VCaP (cell line): Measurements from ENCODE around the gene ABHD2.
"Not testable (repeated sequence)": the region's sequence is repeated elsewhere in the genome, so short reads cannot be mapped to it uniquely, and the experiment has no call there.

Experiments used
- H3K27ac ChIP-seq: fragments of 450-650 bp; 2 replicates; pipeline ENCODE4 v1.5.1; 2017
- TF ChIP-seq, protein P1 (sequence below): fragments of 450-650 bp; conservative IDR thresholded peaks from 2 replicates; pipeline ENCODE4 v1.5.1; 2017; ENCODE audit warnings: mild to moderate bottlenecking, moderate library complexity

The ABHD2 gene

DNA sequence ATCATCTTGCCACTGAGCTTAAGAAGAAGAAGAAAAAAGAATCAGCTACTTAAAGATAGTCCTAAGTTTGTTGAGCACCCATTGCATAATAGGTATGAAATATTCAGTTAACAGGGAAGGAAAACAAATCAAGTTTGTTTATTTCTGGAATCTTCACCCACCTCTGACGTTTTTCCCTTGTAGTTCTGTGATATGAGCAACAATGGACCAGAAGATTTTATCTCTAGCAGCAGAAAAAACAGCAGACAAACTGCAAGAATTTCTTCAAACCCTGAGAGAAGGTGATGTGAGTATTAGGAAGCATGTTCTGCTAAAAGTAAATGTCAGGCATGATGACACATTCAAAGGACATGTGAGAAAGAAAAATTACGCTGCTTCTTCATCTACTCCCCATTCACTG, 159.2 kb downstream of the ABHD2 start:
- TF ChIP-seq, protein P1, sequence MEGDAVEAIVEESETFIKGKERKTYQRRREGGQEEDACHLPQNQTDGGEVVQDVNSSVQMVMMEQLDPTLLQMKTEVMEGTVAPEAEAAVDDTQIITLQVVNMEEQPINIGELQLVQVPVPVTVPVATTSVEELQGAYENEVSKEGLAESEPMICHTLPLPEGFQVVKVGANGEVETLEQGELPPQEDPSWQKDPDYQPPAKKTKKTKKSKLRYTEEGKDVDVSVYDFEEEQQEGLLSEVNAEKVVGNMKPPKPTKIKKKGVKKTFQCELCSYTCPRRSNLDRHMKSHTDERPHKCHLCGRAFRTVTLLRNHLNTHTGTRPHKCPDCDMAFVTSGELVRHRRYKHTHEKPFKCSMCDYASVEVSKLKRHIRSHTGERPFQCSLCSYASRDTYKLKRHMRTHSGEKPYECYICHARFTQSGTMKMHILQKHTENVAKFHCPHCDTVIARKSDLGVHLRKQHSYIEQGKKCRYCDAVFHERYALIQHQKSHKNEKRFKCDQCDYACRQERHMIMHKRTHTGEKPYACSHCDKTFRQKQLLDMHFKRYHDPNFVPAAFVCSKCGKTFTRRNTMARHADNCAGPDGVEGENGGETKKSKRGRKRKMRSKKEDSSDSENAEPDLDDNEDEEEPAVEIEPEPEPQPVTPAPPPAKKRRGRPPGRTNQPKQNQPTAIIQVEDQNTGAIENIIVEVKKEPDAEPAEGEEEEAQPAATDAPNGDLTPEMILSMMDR: no peak
- H3K27ac ChIP-seq: no peak overlapping the region

DNA sequence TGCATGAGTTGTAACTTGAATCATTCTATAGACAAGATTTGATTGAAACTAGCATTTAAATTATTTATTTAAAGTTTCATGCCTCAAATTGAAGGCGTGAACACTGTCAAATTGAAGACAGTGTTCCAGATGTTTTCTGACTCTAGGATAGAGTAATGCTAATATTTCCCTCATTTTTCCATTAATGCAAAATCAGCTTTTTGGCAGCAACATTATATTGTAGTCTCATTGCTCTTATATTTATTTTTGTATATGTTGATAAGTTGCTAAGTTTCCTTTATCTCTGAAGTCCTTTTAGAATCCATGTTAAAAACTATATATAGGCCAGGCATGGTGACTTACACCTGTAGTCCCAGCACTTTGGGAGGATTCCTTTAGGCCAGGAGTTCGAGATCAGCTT, 160.3 kb downstream of the ABHD2 start:
- no peak overlapping the region for H3K27ac ChIP-seq
- TF ChIP-seq, protein P1: no peak

DNA sequence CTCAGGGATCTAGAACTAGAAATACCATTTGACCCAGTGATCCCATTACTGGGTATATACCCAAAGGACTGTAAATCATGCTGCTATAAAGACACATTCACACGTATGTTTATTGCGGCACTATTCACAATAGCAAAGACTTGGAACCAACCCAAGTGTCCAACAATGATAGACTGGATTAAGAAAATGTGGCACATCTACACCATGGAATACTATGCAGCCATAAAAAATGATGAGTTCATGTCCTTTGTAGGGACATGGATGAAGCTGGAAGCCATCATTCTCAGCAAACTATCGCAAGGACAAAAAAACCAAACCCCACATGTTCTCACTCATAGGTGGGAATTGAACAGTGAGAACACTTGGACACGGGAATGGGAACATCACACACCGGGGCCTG, 161.9 kb downstream of the ABHD2 start:
- not testable (repeated sequence) for H3K27ac ChIP-seq
